ENCODE results near the gene TMEM253. TPM values are rescaled to one million over a fixed set of nuclear protein-coding genes. Genes with fewer than 3 reads are reported as not detected.
A peak's percentile ranks its signal among the peaks of the same experiment; 100 is the strongest.

The TMEM253 gene
- total RNA-seq, 1 donor from 2014 or later = 1.6 TPM

DNA sequence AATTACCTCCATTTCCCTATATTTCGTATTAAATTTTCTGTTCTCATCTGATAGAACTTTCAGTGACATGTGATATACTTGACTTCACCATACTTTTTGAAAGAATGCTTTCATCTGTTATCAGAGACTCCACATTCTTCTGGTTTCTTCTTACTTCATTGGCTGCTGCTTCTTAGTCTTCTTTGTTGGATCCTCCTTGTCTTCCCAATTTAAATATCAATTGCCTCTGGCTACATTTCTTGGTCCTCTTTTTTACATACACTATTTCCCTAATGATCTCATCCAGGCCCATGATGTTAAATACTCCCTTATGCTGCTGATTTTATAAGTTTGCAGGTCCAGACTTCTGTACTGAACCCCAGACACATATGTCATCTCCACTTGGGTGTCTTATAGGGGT, 33.0 kb downstream of the TMEM253 start:
- peaks cover 7% of the 10 kb centered on the region for H3K4me1 Mint-ChIP-seq
- H3K4me3 Mint-ChIP-seq = no peak overlapping the region
- TF ChIP-seq, protein P1, sequence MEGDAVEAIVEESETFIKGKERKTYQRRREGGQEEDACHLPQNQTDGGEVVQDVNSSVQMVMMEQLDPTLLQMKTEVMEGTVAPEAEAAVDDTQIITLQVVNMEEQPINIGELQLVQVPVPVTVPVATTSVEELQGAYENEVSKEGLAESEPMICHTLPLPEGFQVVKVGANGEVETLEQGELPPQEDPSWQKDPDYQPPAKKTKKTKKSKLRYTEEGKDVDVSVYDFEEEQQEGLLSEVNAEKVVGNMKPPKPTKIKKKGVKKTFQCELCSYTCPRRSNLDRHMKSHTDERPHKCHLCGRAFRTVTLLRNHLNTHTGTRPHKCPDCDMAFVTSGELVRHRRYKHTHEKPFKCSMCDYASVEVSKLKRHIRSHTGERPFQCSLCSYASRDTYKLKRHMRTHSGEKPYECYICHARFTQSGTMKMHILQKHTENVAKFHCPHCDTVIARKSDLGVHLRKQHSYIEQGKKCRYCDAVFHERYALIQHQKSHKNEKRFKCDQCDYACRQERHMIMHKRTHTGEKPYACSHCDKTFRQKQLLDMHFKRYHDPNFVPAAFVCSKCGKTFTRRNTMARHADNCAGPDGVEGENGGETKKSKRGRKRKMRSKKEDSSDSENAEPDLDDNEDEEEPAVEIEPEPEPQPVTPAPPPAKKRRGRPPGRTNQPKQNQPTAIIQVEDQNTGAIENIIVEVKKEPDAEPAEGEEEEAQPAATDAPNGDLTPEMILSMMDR (conservative IDR thresholded peaks at IDR 0.05) = no peak
- no peaks in the 10 kb centered on the region for H3K27me3 Mint-ChIP-seq (ENCODE audit: low read depth)
- no peak for DNase-seq (ENCODE audit: low read depth, low spot score)
- H3K27ac Mint-ChIP-seq (ENCODE audit: unreplicated experiment) = no peak overlapping the region
- no peaks in the 10 kb centered on the region for H3K36me3 Mint-ChIP-seq (ENCODE audit: low read depth)
- peaks cover 5% of the 10 kb centered on the region for H3K9me3 Mint-ChIP-seq

DNA sequence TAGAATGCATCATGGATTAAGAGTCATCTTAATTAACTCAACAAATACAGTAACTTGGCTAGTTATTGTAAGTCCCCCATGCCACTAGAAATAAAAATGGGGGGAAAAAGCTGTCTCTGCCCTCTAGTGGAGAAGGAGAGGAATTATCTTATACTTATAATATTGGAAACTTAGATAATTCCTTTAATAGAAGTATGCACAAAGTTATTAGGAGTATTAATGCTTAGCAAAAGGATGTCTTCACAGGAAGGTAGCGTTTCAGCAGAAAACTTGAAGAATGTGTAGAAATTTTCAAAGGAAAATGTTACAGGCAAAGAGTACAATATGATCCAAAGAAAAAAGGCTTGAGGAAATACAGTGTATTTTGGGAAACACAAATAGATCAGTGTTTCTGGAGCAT, 35.2 kb downstream of the TMEM253 start:
- no peak overlapping the region for H3K4me3 Mint-ChIP-seq
- H3K4me1 Mint-ChIP-seq = peaks cover 7% of the 10 kb centered on the region
- DNase-seq (ENCODE audit: low read depth, low spot score) = no peak
- peaks cover 3% of the 10 kb centered on the region for H3K9me3 Mint-ChIP-seq
- no peaks in the 10 kb centered on the region for H3K36me3 Mint-ChIP-seq (ENCODE audit: low read depth)
- no peak overlapping the region for H3K27ac Mint-ChIP-seq (ENCODE audit: unreplicated experiment)
- no peaks in the 10 kb centered on the region for H3K27me3 Mint-ChIP-seq (ENCODE audit: low read depth)
- TF ChIP-seq, protein P1 (conservative IDR thresholded peaks at IDR 0.05) = peak; percentile 78

DNA sequence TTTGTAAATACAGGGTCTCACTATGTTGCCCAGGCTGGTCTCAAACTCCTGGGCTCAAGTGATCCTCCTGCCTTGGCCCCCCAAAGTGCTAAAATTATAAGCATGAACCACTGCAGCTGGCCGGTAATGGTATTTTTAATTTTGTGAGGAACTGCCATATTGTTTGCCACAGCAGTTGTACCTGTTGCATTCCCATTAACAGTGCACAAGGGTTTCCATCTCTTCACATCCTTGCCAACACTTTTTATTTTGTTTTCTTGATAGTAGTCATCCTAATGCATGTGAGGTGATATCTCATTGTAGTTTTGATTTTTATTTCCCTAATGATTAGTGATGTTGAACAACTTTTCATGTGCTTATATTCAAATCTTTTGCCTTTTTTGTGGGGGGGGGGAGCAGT, 41.5 kb downstream of the TMEM253 start:
- TF ChIP-seq, protein P1 (conservative IDR thresholded peaks at IDR 0.05) = no peak
- no peak for DNase-seq (ENCODE audit: low read depth, low spot score)
- H3K27me3 Mint-ChIP-seq (ENCODE audit: low read depth) = peaks cover 2% of the 10 kb centered on the region

DNA sequence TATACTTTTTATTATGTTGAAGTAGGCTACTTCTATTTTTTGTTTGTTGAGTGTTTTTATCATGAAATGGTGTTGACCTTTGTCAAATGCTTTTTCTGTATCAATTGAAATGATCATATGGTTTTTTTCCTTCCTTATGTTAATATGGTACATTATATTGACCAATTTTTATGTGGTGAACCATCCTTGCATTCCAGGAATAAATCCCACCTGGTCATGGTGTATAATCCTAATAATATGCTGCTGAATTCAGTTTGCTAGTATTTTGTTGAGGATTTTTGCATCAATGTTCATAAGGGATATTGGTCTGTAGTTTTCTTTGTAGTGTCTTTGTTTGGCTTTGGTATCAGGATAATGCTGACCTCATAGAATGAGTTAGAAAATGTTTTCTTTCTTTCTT, 44.6 kb downstream of the TMEM253 start:
- H3K4me1 Mint-ChIP-seq = no peaks in the 10 kb centered on the region
- TF ChIP-seq, protein P1 (conservative IDR thresholded peaks at IDR 0.05) = no peak
- H3K27me3 Mint-ChIP-seq (ENCODE audit: low read depth) = peaks cover 7% of the 10 kb centered on the region
- H3K4me3 Mint-ChIP-seq = no peak overlapping the region
- H3K27ac Mint-ChIP-seq (ENCODE audit: unreplicated experiment) = no peak overlapping the region
- H3K9me3 Mint-ChIP-seq = peaks cover 6% of the 10 kb centered on the region
- DNase-seq (ENCODE audit: low read depth, low spot score) = no peak
- H3K36me3 Mint-ChIP-seq (ENCODE audit: low read depth) = no peaks in the 10 kb centered on the region

More for the DNA sequence above, 41.5 kb downstream of the TMEM253 start:
- Mint-ChIP-seq H3K36me3 (ENCODE audit: low read depth) (no peaks in the 10 kb centered on the region), H3K9me3 (peaks cover 6% of the 10 kb centered on the region), H3K4me3 (no peak overlapping the region), H3K27ac (ENCODE audit: unreplicated experiment) (no peak overlapping the region), H3K4me1 (no peaks in the 10 kb centered on the region)

DNA sequence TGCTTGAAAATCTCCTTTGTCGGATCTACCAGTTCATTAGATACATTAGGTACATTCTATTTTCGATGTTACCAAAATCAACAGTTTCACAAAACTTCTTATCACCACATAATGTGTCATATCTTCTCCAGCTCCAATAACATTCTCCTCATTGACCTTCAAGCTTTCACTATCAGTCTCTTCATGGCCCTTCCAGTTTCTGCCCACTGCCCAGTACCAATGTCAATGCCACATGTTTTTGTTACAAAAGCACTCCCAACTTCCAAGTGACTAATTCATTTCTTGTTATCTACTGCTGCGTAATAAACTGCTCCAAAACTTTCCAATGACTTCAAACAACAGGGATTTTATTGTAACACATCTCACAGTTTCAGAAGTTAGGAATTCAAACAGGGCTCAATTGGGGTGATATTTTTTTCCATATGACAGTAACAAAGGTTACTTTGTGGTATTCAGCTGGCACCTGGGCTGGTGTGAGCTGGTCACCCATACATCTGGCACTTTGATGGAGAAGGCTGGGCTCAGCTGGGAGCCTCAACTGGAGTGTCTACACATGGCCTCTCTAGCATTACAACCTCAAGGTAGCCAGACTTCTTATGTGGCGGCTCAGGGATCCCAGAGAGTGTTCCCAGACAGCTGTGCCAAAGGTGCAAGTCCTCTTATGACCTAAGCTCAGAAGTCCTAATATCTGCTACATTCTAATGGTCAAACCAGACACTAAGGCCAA, 48.9 kb downstream of the TMEM253 start:
- Mint-ChIP-seq H3K27ac (ENCODE audit: unreplicated experiment) (no peak overlapping the region), H3K9me3 (peaks cover 2% of the 10 kb centered on the region), H3K36me3 (ENCODE audit: low read depth) (no peaks in the 10 kb centered on the region), H3K4me3 (no peak overlapping the region), H3K4me1 (no peaks in the 10 kb centered on the region), H3K27me3 (ENCODE audit: low read depth) (peaks cover 22% of the 10 kb centered on the region)
- TF ChIP-seq, protein P1 (conservative IDR thresholded peaks at IDR 0.05) = no peak
- DNase-seq (ENCODE audit: low read depth, low spot score) = no peak

Other genes starting within 250 kb of the TMEM253 start
- not detected in 2 replicates for gene RNASE3, start 209.7 kb upstream of the TMEM253 start, total RNA-seq
- not detected in 2 replicates for gene RNASE2, start 145.6 kb upstream of the TMEM253 start, total RNA-seq
- gene METTL17, start 111.1 kb upstream of the TMEM253 start, total RNA-seq = 86.5 and 88.8 TPM in 2 replicates
- gene SLC39A2, start 101.8 kb upstream of the TMEM253 start, total RNA-seq = 0.36 and 0.37 TPM in 2 replicates
- 13.7 and 17.4 TPM in 2 replicates for gene NDRG2, start 76.0 kb upstream of the TMEM253 start, total RNA-seq
- gene TPPP2, start 70.8 kb upstream of the TMEM253 start, total RNA-seq = not detected in 2 replicates
- not detected in 2 replicates for gene RNASE13, start 66.3 kb upstream of the TMEM253 start, total RNA-seq
- gene RNASE7, start 58.7 kb upstream of the TMEM253 start, total RNA-seq = not detected in 2 replicates
- not detected in 2 replicates for gene RNASE8, start 43.2 kb upstream of the TMEM253 start, total RNA-seq
- gene ARHGEF40, start 30.8 kb upstream of the TMEM253 start, total RNA-seq = 72.7 and 73.8 TPM in 2 replicates
- 141 and 143 TPM in 2 replicates for gene ZNF219, start 2.4 kb upstream of the TMEM253 start, total RNA-seq
- not detected in 2 replicates for gene OR5AU1, start 55.0 kb downstream of the TMEM253 start, total RNA-seq
- 993 and 1,012 TPM in 2 replicates for gene HNRNPC, start 168.4 kb downstream of the TMEM253 start, total RNA-seq
- not detected in 2 replicates for gene RPGRIP1, start 179.0 kb downstream of the TMEM253 start, total RNA-seq